ENCODE measurements around the gene PLXNA2. TPM values are rescaled to one million over a fixed set of nuclear protein-coding genes. Genes with fewer than 3 reads are reported as not detected.

PLXNA2 gene
- total and polyA plus RNA-seq, 7 experiments from 2014 or later = 0.70 to 5.4 (median 1.4) TPM; not detected in 2

GRCh38 chr1:208108213-208108608 lies 136.0 kb downstream of the PLXNA2 start:
- H3K4me3 ChIP-seq (ENCODE audit: low read length) = no peak overlapping the region
- no peak overlapping the region for H3K27ac ChIP-seq (ENCODE audit: low read depth, low read length)
- H3K36me3 ChIP-seq (ENCODE audit: control insufficient read depth in 2 of 3, insufficient read depth in 3 of 3, low read length in 3 of 3) = no peaks in the 10 kb centered on the region
- ATAC-seq = no peak
- no peaks in the 10 kb centered on the region for H3K4me1 ChIP-seq (ENCODE audit: control insufficient read depth in 2 of 2, insufficient read depth in 2 of 2, low read length in 2 of 2)
- no peak overlapping the region for H3K4me3 Mint-ChIP-seq
- ChIA-PET POLR2A (no interaction called here), CTCF (no interaction called here)
- H3K27me3 Mint-ChIP-seq = peaks cover 0 to 6% (median 4%) of the 10 kb centered on the region in 5 donors
- H3K9me3 Mint-ChIP-seq = no peaks in the 10 kb centered on the region
- no peak for DNase-seq
- no peaks in the 10 kb centered on the region for H3K36me3 Mint-ChIP-seq
- no peaks in the 10 kb centered on the region for H3K9me3 ChIP-seq (ENCODE audit: control insufficient read depth in 2 of 3, low read length in 3 of 3)
- no peaks in the 10 kb centered on the region for H3K4me1 Mint-ChIP-seq
- H3K27ac Mint-ChIP-seq = no peak overlapping the region
- intact Hi-C loops (cut with micrococcal nuclease) = no loop called here
- no peaks in the 10 kb centered on the region for H3K27me3 ChIP-seq (ENCODE audit: control insufficient read depth in 2 of 2, insufficient read depth in 2 of 2, low read length in 2 of 2)

GRCh38 chr1:208107425-208108212 lies 136.6 kb downstream of the PLXNA2 start:
- ChIA-PET POLR2A (no interaction called here), CTCF (no interaction called here)
- no peak overlapping the region for H3K27ac Mint-ChIP-seq
- Histone ChIP-seq H3K36me3 (ENCODE audit: control insufficient read depth in 2 of 3, insufficient read depth in 3 of 3, low read length in 3 of 3) (no peaks in the 10 kb centered on the region), H3K27ac (ENCODE audit: low read depth, low read length) (no peak overlapping the region), H3K27me3 (ENCODE audit: control insufficient read depth in 2 of 2, insufficient read depth in 2 of 2, low read length in 2 of 2) (no peaks in the 10 kb centered on the region), H3K4me3 (ENCODE audit: low read length) (no peak overlapping the region), H3K9me3 (ENCODE audit: control insufficient read depth in 2 of 3, low read length in 3 of 3) (no peaks in the 10 kb centered on the region), H3K4me1 (ENCODE audit: control insufficient read depth in 2 of 2, insufficient read depth in 2 of 2, low read length in 2 of 2) (no peaks in the 10 kb centered on the region)
- no peaks in the 10 kb centered on the region for H3K9me3 Mint-ChIP-seq
- intact Hi-C loops (cut with micrococcal nuclease) = no loop called here
- H3K27me3 Mint-ChIP-seq = peaks cover 0 to 6% (median 5%) of the 10 kb centered on the region in 5 donors
- DNase-seq (no peak), ATAC-seq (no peak)
- no peaks in the 10 kb centered on the region for H3K36me3 Mint-ChIP-seq
- no peak overlapping the region for H3K4me3 Mint-ChIP-seq
- H3K4me1 Mint-ChIP-seq = no peaks in the 10 kb centered on the region

- intact Hi-C loops (cut with micrococcal nuclease) = no loop called here
- peaks cover 0 to 6% (median 2%) of the 10 kb centered on the region in 5 donors for H3K27me3 Mint-ChIP-seq
- POLR2A ChIA-PET = no interaction called here
- H3K9me3 ChIP-seq (ENCODE audit: control insufficient read depth in 2 of 3, low read length in 3 of 3) = no peaks in the 10 kb centered on the region
- H3K36me3 Mint-ChIP-seq = no peaks in the 10 kb centered on the region
- no peaks in the 10 kb centered on the region for H3K36me3 ChIP-seq (ENCODE audit: control insufficient read depth in 2 of 3, insufficient read depth in 3 of 3, low read length in 3 of 3)
- no peak overlapping the region for H3K4me3 ChIP-seq (ENCODE audit: low read length)
- CTCF ChIA-PET = no interaction called here
- H3K4me1 ChIP-seq (ENCODE audit: control insufficient read depth in 2 of 2, insufficient read depth in 2 of 2, low read length in 2 of 2) = no peaks in the 10 kb centered on the region
- no peaks in the 10 kb centered on the region for H3K4me1 Mint-ChIP-seq
- ATAC-seq (no peak), DNase-seq (no peak)
- H3K4me3 Mint-ChIP-seq = no peak overlapping the region
- no peaks in the 10 kb centered on the region for H3K9me3 Mint-ChIP-seq
- no peaks in the 10 kb centered on the region for H3K27me3 ChIP-seq (ENCODE audit: control insufficient read depth in 2 of 2, insufficient read depth in 2 of 2, low read length in 2 of 2)
- H3K27ac ChIP-seq (ENCODE audit: low read depth, low read length) = no peak overlapping the region
- H3K27ac Mint-ChIP-seq = no peak overlapping the region
These were observed 138.0 kb downstream of the PLXNA2 start for GRCh38 chr1:208106218-208106617.

- H3K4me1 Mint-ChIP-seq = no peaks in the 10 kb centered on the region
These were observed 138.4 kb downstream of the PLXNA2 start for GRCh38 chr1:208105756-208106155.

DNA sequence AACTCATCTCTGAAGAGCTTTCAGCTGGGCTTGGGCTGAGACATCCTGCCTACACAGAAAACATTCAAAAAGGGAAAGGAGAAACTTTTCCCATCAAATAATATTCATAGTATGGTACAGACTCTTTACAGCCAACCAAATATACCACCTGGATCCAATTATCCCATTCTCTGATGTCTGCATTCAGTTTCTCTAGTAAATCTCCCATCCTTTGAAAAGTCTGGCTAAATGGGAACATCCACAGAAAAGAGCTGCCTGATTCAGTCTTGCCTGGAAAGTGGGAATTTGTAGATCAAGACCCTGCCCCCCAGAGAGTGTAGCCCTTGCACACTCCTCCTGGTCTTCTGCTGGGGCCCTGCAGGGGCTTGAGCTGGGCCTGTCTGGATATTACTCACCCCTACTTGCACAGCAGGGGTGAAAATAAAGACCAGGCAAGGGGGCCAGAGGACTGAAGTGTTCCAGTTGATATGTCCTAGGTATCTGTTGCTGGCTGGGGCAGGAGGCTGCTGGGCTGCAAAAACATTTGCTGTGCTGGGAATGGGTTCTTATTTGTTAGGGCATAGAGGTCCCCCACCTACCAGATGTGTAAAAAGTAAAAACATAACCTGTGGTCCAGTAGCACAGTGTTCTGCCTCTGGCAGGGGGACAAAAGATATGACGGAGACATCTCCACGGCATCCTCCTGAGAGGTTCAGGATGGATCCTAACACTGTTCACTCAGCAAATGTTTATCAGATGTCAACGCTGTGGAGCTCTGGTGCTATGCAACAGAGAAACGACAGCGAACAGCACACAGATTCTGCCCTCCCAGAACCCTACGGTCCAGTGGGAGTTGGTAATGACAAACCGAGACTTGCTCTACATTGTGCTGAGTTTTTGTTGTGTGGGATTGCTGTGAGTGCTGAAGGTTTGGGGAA lies 140.3 kb downstream of the PLXNA2 start:
- intact Hi-C loops (cut with micrococcal nuclease) = no loop called here
- Mint-ChIP-seq H3K4me1 (no peaks in the 10 kb centered on the region), H3K27me3 (peaks cover 0 to 6% (median 3%) of the 10 kb centered on the region in 5 donors), H3K4me3 (no peak overlapping the region), H3K27ac (no peak overlapping the region), H3K9me3 (no peaks in the 10 kb centered on the region), H3K36me3 (no peaks in the 10 kb centered on the region)
- ChIA-PET POLR2A (no interaction called here), CTCF (no interaction called here)
- Histone ChIP-seq H3K36me3 (ENCODE audit: control insufficient read depth in 2 of 3, insufficient read depth in 3 of 3, low read length in 3 of 3) (no peaks in the 10 kb centered on the region), H3K4me3 (ENCODE audit: low read length) (no peak overlapping the region), H3K27me3 (ENCODE audit: control insufficient read depth in 2 of 2, insufficient read depth in 2 of 2, low read length in 2 of 2) (no peaks in the 10 kb centered on the region), H3K27ac (ENCODE audit: low read depth, low read length) (no peak overlapping the region), H3K9me3 (ENCODE audit: control insufficient read depth in 2 of 3, low read length in 3 of 3) (no peaks in the 10 kb centered on the region), H3K4me1 (ENCODE audit: control insufficient read depth in 2 of 2, insufficient read depth in 2 of 2, low read length in 2 of 2) (no peaks in the 10 kb centered on the region)
- ATAC-seq (no peak), DNase-seq (no peak)

More at GRCh38 chr1:208105756-208106155, 138.4 kb downstream of the PLXNA2 start:
- no peaks in the 10 kb centered on the region for H3K9me3 Mint-ChIP-seq
- H3K27ac Mint-ChIP-seq = no peak overlapping the region
- peaks cover 0 to 6% (median 5%) of the 10 kb centered on the region in 5 donors for H3K27me3 Mint-ChIP-seq
- H3K36me3 Mint-ChIP-seq = no peaks in the 10 kb centered on the region
- POLR2A ChIA-PET = no interaction called here
- Histone ChIP-seq H3K36me3 (ENCODE audit: control insufficient read depth in 2 of 3, insufficient read depth in 3 of 3, low read length in 3 of 3) (no peaks in the 10 kb centered on the region), H3K27ac (ENCODE audit: low read depth, low read length) (no peak overlapping the region), H3K9me3 (ENCODE audit: control insufficient read depth in 2 of 3, low read length in 3 of 3) (no peaks in the 10 kb centered on the region), H3K4me1 (ENCODE audit: control insufficient read depth in 2 of 2, insufficient read depth in 2 of 2, low read length in 2 of 2) (no peaks in the 10 kb centered on the region), H3K4me3 (ENCODE audit: low read length) (no peak overlapping the region), H3K27me3 (ENCODE audit: control insufficient read depth in 2 of 2, insufficient read depth in 2 of 2, low read length in 2 of 2) (no peaks in the 10 kb centered on the region)
- ATAC-seq = no peak
- H3K4me3 Mint-ChIP-seq = no peak overlapping the region
- DNase-seq = no peak
- CTCF ChIA-PET = no interaction called here
- intact Hi-C loops (cut with micrococcal nuclease) = no loop called here

- Histone ChIP-seq H3K4me1 (ENCODE audit: control insufficient read depth in 2 of 2, insufficient read depth in 2 of 2, low read length in 2 of 2) (no peaks in the 10 kb centered on the region), H3K9me3 (ENCODE audit: control insufficient read depth in 2 of 3, low read length in 3 of 3) (no peaks in the 10 kb centered on the region), H3K27me3 (ENCODE audit: control insufficient read depth in 2 of 2, insufficient read depth in 2 of 2, low read length in 2 of 2) (no peaks in the 10 kb centered on the region), H3K27ac (ENCODE audit: low read depth, low read length) (no peak overlapping the region), H3K4me3 (ENCODE audit: low read length) (no peak overlapping the region), H3K36me3 (ENCODE audit: control insufficient read depth in 2 of 3, insufficient read depth in 3 of 3, low read length in 3 of 3) (no peaks in the 10 kb centered on the region)
- ChIA-PET POLR2A (interaction anchor here (1.5 kb wide), 1 partner anchor 11 kb away, joined by 3 read pairs; no protein-coding TSS in a partner anchor), CTCF (no interaction called here)
- Mint-ChIP-seq H3K27me3 (peaks cover 0 to 6% (median 3%) of the 10 kb centered on the region in 5 donors), H3K9me3 (no peaks in the 10 kb centered on the region), H3K4me1 (no peaks in the 10 kb centered on the region), H3K4me3 (no peak overlapping the region), H3K27ac (no peak overlapping the region), H3K36me3 (no peaks in the 10 kb centered on the region)
- intact Hi-C loops (cut with micrococcal nuclease) = no loop called here
- DNase-seq (no peak), ATAC-seq (no peak)
These were observed 142.3 kb downstream of the PLXNA2 start for GRCh38 chr1:208101661-208102431.

All from naive thymus-derived CD4-positive, alpha-beta T cell (primary cell).